Uterus (tissue), 2 donors: ENCODE results near the gene HNRNPL.
"Not testable (repeated sequence)": the region's sequence is repeated elsewhere in the genome, so short reads cannot be mapped to it uniquely, and the experiment has no call there.

Experiments
- POLR2A ChIP-seq, 2 donors: fragments of 450-650 bp; IDR thresholded peaks; one replicate each; pipeline ENCODE4 v1.6.1; 2016; ENCODE audit warnings: antibody characterized with exemption in 2 of 2, mild to moderate bottlenecking in 1 of 2, moderate library complexity in 1 of 2
- TF ChIP-seq, protein P1 (sequence below), 4 experiments: fragments of 200-600 bp in 2 of 4; fragments of 450-650 bp in 2 of 4; sonication (generic) in 2 of 4; IDR thresholded peaks; one replicate each; pipeline ENCODE4 v1.5.1; 2016 to 2019; ENCODE audit warnings: antibody characterized with exemption in 4 of 4, mild to moderate bottlenecking in 2 of 4, moderate library complexity in 1 of 4

DNA sequence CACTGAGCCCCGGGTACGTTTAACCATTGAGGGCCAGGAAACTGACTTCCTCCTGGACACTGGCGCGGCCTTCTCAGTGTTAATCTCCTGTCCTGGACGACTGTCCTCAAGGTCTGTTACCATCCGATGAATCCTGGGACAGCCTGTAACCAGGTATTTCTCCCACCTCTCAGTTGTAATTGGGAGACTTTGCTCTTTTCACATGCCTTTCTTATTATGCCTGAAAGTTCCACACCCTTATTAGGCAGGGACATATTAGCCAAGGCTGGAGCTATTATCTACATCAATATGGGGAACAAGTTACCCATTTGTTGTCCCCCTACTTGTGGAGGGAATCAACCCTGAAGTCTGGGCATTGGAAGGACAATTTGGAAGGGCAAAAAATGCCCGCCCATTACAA lies 23.9 kb downstream of the HNRNPL start:
- TF ChIP-seq, protein P1, sequence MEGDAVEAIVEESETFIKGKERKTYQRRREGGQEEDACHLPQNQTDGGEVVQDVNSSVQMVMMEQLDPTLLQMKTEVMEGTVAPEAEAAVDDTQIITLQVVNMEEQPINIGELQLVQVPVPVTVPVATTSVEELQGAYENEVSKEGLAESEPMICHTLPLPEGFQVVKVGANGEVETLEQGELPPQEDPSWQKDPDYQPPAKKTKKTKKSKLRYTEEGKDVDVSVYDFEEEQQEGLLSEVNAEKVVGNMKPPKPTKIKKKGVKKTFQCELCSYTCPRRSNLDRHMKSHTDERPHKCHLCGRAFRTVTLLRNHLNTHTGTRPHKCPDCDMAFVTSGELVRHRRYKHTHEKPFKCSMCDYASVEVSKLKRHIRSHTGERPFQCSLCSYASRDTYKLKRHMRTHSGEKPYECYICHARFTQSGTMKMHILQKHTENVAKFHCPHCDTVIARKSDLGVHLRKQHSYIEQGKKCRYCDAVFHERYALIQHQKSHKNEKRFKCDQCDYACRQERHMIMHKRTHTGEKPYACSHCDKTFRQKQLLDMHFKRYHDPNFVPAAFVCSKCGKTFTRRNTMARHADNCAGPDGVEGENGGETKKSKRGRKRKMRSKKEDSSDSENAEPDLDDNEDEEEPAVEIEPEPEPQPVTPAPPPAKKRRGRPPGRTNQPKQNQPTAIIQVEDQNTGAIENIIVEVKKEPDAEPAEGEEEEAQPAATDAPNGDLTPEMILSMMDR (IDR thresholded peaks at IDR 0.05), result not testable (repeated sequence)
- TF ChIP-seq POLR2A (IDR thresholded peaks at IDR 0.05), result not testable (repeated sequence)
